H1 (cell line): ENCODE measurements around the gene SPDYA.

ENCODE experiments used
- CEBPB ChIP-seq: IDR thresholded peaks from 2 replicates; pipeline ENCODE4 v1.6.1; 2012; ENCODE audit warnings: low read depth, low read length
- YY1 ChIP-seq: IDR thresholded peaks from 2 replicates; pipeline ENCODE4 v1.6.1; 2011; ENCODE audit warnings: low read depth, mild to moderate bottlenecking, low read length
- TF ChIP-seq, protein P1 (sequence below): fragments of 300-600 bp; sonication (generic); IDR thresholded peaks from 2 replicates; pipeline ENCODE4 v1.7.1; 2012; ENCODE audit warnings: low read length, moderate library complexity, mild to moderate bottlenecking, inconsistent platforms; ENCODE audit not compliant: insufficient replicate concordance

DNA sequence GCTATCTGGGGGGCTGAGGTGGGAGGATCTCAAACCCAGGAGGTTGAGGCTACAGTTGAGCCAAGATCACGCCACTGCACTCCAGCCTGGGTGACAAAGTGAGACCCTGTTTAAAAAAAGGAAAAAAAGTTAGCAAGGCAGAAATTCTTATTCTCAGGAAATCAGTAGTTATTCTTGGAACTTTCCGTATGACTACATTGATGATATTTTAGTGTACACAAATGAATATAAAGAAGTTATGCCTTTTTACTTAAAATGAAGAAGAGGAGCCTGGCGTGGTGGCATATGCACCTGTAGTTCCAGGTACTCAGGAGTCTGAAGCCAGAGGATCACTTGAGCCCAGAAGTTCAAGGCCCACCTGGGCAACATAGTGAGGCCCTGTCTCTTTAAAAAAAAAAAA lies 7.4 kb downstream of the SPDYA start:
- no peak for TF ChIP-seq YY1
- no peak for TF ChIP-seq CEBPB
- TF ChIP-seq, protein P1, sequence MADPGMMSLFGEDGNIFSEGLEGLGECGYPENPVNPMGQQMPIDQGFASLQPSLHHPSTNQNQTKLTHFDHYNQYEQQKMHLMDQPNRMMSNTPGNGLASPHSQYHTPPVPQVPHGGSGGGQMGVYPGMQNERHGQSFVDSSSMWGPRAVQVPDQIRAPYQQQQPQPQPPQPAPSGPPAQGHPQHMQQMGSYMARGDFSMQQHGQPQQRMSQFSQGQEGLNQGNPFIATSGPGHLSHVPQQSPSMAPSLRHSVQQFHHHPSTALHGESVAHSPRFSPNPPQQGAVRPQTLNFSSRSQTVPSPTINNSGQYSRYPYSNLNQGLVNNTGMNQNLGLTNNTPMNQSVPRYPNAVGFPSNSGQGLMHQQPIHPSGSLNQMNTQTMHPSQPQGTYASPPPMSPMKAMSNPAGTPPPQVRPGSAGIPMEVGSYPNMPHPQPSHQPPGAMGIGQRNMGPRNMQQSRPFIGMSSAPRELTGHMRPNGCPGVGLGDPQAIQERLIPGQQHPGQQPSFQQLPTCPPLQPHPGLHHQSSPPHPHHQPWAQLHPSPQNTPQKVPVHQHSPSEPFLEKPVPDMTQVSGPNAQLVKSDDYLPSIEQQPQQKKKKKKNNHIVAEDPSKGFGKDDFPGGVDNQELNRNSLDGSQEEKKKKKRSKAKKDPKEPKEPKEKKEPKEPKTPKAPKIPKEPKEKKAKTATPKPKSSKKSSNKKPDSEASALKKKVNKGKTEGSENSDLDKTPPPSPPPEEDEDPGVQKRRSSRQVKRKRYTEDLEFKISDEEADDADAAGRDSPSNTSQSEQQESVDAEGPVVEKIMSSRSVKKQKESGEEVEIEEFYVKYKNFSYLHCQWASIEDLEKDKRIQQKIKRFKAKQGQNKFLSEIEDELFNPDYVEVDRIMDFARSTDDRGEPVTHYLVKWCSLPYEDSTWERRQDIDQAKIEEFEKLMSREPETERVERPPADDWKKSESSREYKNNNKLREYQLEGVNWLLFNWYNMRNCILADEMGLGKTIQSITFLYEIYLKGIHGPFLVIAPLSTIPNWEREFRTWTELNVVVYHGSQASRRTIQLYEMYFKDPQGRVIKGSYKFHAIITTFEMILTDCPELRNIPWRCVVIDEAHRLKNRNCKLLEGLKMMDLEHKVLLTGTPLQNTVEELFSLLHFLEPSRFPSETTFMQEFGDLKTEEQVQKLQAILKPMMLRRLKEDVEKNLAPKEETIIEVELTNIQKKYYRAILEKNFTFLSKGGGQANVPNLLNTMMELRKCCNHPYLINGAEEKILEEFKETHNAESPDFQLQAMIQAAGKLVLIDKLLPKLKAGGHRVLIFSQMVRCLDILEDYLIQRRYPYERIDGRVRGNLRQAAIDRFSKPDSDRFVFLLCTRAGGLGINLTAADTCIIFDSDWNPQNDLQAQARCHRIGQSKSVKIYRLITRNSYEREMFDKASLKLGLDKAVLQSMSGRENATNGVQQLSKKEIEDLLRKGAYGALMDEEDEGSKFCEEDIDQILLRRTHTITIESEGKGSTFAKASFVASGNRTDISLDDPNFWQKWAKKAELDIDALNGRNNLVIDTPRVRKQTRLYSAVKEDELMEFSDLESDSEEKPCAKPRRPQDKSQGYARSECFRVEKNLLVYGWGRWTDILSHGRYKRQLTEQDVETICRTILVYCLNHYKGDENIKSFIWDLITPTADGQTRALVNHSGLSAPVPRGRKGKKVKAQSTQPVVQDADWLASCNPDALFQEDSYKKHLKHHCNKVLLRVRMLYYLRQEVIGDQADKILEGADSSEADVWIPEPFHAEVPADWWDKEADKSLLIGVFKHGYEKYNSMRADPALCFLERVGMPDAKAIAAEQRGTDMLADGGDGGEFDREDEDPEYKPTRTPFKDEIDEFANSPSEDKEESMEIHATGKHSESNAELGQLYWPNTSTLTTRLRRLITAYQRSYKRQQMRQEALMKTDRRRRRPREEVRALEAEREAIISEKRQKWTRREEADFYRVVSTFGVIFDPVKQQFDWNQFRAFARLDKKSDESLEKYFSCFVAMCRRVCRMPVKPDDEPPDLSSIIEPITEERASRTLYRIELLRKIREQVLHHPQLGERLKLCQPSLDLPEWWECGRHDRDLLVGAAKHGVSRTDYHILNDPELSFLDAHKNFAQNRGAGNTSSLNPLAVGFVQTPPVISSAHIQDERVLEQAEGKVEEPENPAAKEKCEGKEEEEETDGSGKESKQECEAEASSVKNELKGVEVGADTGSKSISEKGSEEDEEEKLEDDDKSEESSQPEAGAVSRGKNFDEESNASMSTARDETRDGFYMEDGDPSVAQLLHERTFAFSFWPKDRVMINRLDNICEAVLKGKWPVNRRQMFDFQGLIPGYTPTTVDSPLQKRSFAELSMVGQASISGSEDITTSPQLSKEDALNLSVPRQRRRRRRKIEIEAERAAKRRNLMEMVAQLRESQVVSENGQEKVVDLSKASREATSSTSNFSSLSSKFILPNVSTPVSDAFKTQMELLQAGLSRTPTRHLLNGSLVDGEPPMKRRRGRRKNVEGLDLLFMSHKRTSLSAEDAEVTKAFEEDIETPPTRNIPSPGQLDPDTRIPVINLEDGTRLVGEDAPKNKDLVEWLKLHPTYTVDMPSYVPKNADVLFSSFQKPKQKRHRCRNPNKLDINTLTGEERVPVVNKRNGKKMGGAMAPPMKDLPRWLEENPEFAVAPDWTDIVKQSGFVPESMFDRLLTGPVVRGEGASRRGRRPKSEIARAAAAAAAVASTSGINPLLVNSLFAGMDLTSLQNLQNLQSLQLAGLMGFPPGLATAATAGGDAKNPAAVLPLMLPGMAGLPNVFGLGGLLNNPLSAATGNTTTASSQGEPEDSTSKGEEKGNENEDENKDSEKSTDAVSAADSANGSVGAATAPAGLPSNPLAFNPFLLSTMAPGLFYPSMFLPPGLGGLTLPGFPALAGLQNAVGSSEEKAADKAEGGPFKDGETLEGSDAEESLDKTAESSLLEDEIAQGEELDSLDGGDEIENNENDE, result no peak
